ENCODE data around the gene HOXA10.
A peak's percentile ranks its signal among the peaks of the same experiment; 100 is the strongest.

Gene HOXA10

GRCh38 chr7:27173956-27174873 lies at the start of gene HOXA10:
HOXA10 (minus strand) TSS chr7:27174320; CDS start chr7:27174306, 14 bp downstream.
- peaks cover 100% of the 10 kb centered on the region for H3K27me3 ChIP-seq (ENCODE audit: control insufficient read depth, insufficient read depth, low read length)
- H3K4me1 ChIP-seq (ENCODE audit: control insufficient read depth, insufficient read depth, low read length), result peaks cover 13% of the 10 kb centered on the region
- no peaks in the 10 kb centered on the region for H3K9me3 ChIP-seq (ENCODE audit: control insufficient read depth, insufficient read depth, low read depth, low read length)
- H3K4me3 ChIP-seq (ENCODE audit: low read depth, low read length), result peak within 1 kb of the TSS; percentile 48
- no peaks in the 10 kb centered on the region for H3K36me3 ChIP-seq (ENCODE audit: control insufficient read depth, insufficient read depth, low read length)
- H3K27ac ChIP-seq (ENCODE audit: low read depth, low read length), result no peak within 1 kb of the TSS
- H3K9ac ChIP-seq (ENCODE audit: low read length), result peak within 1 kb of the TSS; percentile 93

- no peak overlapping the region for H3K4me3 ChIP-seq (ENCODE audit: low read depth, low read length)
- H3K36me3 ChIP-seq (ENCODE audit: control insufficient read depth, insufficient read depth, low read length), result no peaks in the 10 kb centered on the region
- no peak overlapping the region for H3K9ac ChIP-seq (ENCODE audit: low read length)
- H3K27ac ChIP-seq (ENCODE audit: low read depth, low read length), result no peak overlapping the region
- peaks cover 10% of the 10 kb centered on the region for H3K4me1 ChIP-seq (ENCODE audit: control insufficient read depth, insufficient read depth, low read length)
- H3K27me3 ChIP-seq (ENCODE audit: control insufficient read depth, insufficient read depth, low read length), result peaks cover 95% of the 10 kb centered on the region
- H3K9me3 ChIP-seq (ENCODE audit: control insufficient read depth, insufficient read depth, low read depth, low read length), result no peaks in the 10 kb centered on the region
These were observed 47.2 kb upstream of the HOXA10 start for GRCh38 chr7:27221201-27221797.

GRCh38 chr7:27220440-27220955 lies 46.4 kb upstream of the HOXA10 start:
- Histone ChIP-seq H3K27me3 (ENCODE audit: control insufficient read depth, insufficient read depth, low read length) (peaks cover 95% of the 10 kb centered on the region), H3K9me3 (ENCODE audit: control insufficient read depth, insufficient read depth, low read depth, low read length) (no peaks in the 10 kb centered on the region), H3K36me3 (ENCODE audit: control insufficient read depth, insufficient read depth, low read length) (no peaks in the 10 kb centered on the region), H3K4me3 (ENCODE audit: low read depth, low read length) (no peak overlapping the region), H3K9ac (ENCODE audit: low read length) (no peak overlapping the region), H3K27ac (ENCODE audit: low read depth, low read length) (no peak overlapping the region), H3K4me1 (ENCODE audit: control insufficient read depth, insufficient read depth, low read length) (peaks cover 6% of the 10 kb centered on the region)

- H3K27ac ChIP-seq (ENCODE audit: low read depth, low read length), result no peak overlapping the region
- H3K4me3 ChIP-seq (ENCODE audit: low read depth, low read length), result no peak overlapping the region
- H3K9ac ChIP-seq (ENCODE audit: low read length), result no peak overlapping the region
- H3K4me1 ChIP-seq (ENCODE audit: control insufficient read depth, insufficient read depth, low read length), result peaks cover 4% of the 10 kb centered on the region
- no peaks in the 10 kb centered on the region for H3K9me3 ChIP-seq (ENCODE audit: control insufficient read depth, insufficient read depth, low read depth, low read length)
- no peaks in the 10 kb centered on the region for H3K36me3 ChIP-seq (ENCODE audit: control insufficient read depth, insufficient read depth, low read length)
- H3K27me3 ChIP-seq (ENCODE audit: control insufficient read depth, insufficient read depth, low read length), result peaks cover 95% of the 10 kb centered on the region
These were observed 45.7 kb upstream of the HOXA10 start for GRCh38 chr7:27219821-27220220.

GRCh38 chr7:27217951-27218350 lies 43.8 kb upstream of the HOXA10 start:
- peaks cover 95% of the 10 kb centered on the region for H3K27me3 ChIP-seq (ENCODE audit: control insufficient read depth, insufficient read depth, low read length)
- H3K4me1 ChIP-seq (ENCODE audit: control insufficient read depth, insufficient read depth, low read length), result peaks cover 23% of the 10 kb centered on the region
- no peaks in the 10 kb centered on the region for H3K9me3 ChIP-seq (ENCODE audit: control insufficient read depth, insufficient read depth, low read depth, low read length)
- H3K36me3 ChIP-seq (ENCODE audit: control insufficient read depth, insufficient read depth, low read length), result no peaks in the 10 kb centered on the region
- no peak overlapping the region for H3K4me3 ChIP-seq (ENCODE audit: low read depth, low read length)
- H3K27ac ChIP-seq (ENCODE audit: low read depth, low read length), result no peak overlapping the region
- no peak overlapping the region for H3K9ac ChIP-seq (ENCODE audit: low read length)

- Histone ChIP-seq H3K4me3 (ENCODE audit: low read depth, low read length) (no peak overlapping the region), H3K27me3 (ENCODE audit: control insufficient read depth, insufficient read depth, low read length) (peaks cover 95% of the 10 kb centered on the region), H3K27ac (ENCODE audit: low read depth, low read length) (no peak overlapping the region), H3K9me3 (ENCODE audit: control insufficient read depth, insufficient read depth, low read depth, low read length) (no peaks in the 10 kb centered on the region), H3K4me1 (ENCODE audit: control insufficient read depth, insufficient read depth, low read length) (peaks cover 31% of the 10 kb centered on the region), H3K9ac (ENCODE audit: low read length) (no peak overlapping the region), H3K36me3 (ENCODE audit: control insufficient read depth, insufficient read depth, low read length) (no peaks in the 10 kb centered on the region)
These were observed 41.2 kb upstream of the HOXA10 start for GRCh38 chr7:27215356-27215755.

- no peak overlapping the region for H3K27ac ChIP-seq (ENCODE audit: low read depth, low read length)
- no peaks in the 10 kb centered on the region for H3K36me3 ChIP-seq (ENCODE audit: control insufficient read depth, insufficient read depth, low read length)
- no peak overlapping the region for H3K9ac ChIP-seq (ENCODE audit: low read length)
- H3K27me3 ChIP-seq (ENCODE audit: control insufficient read depth, insufficient read depth, low read length), result peaks cover 95% of the 10 kb centered on the region
- H3K9me3 ChIP-seq (ENCODE audit: control insufficient read depth, insufficient read depth, low read depth, low read length), result no peaks in the 10 kb centered on the region
- H3K4me3 ChIP-seq (ENCODE audit: low read depth, low read length), result 0 out of 2 replicates have a peak overlapping the region, but pooled peaks have one; percentile 47
- H3K4me1 ChIP-seq (ENCODE audit: control insufficient read depth, insufficient read depth, low read length), result peaks cover 31% of the 10 kb centered on the region
These were observed 40.3 kb upstream of the HOXA10 start for GRCh38 chr7:27214239-27214950.

- no peaks in the 10 kb centered on the region for H3K9me3 ChIP-seq (ENCODE audit: control insufficient read depth, insufficient read depth, low read depth, low read length)
- peaks cover 97% of the 10 kb centered on the region for H3K27me3 ChIP-seq (ENCODE audit: control insufficient read depth, insufficient read depth, low read length)
- H3K4me1 ChIP-seq (ENCODE audit: control insufficient read depth, insufficient read depth, low read length), result peaks cover 31% of the 10 kb centered on the region
- H3K27ac ChIP-seq (ENCODE audit: low read depth, low read length), result no peak overlapping the region
- H3K4me3 ChIP-seq (ENCODE audit: low read depth, low read length), result peak overlapping the region; percentile 47
- H3K36me3 ChIP-seq (ENCODE audit: control insufficient read depth, insufficient read depth, low read length), result no peaks in the 10 kb centered on the region
- H3K9ac ChIP-seq (ENCODE audit: low read length), result no peak overlapping the region
These were observed 39.5 kb upstream of the HOXA10 start for GRCh38 chr7:27213433-27214238.

- H3K9ac ChIP-seq (ENCODE audit: low read length), result no peak overlapping the region
- H3K27me3 ChIP-seq (ENCODE audit: control insufficient read depth, insufficient read depth, low read length), result peaks cover 99% of the 10 kb centered on the region
- no peaks in the 10 kb centered on the region for H3K9me3 ChIP-seq (ENCODE audit: control insufficient read depth, insufficient read depth, low read depth, low read length)
- no peaks in the 10 kb centered on the region for H3K36me3 ChIP-seq (ENCODE audit: control insufficient read depth, insufficient read depth, low read length)
- no peak overlapping the region for H3K27ac ChIP-seq (ENCODE audit: low read depth, low read length)
- peak overlapping the region; percentile 47 for H3K4me3 ChIP-seq (ENCODE audit: low read depth, low read length)
- peaks cover 31% of the 10 kb centered on the region for H3K4me1 ChIP-seq (ENCODE audit: control insufficient read depth, insufficient read depth, low read length)
These were observed 38.6 kb upstream of the HOXA10 start for GRCh38 chr7:27212497-27213432.

All from HUES6 (cell line).